Neuron (in vitro differentiated cells): ENCODE results near the gene RREB1.
A peak's percentile ranks its signal among the peaks of the same experiment; 100 is the strongest.

ENCODE experiments used
- H2AFZ ChIP-seq: one replicate; pipeline ENCODE4 v1.6.1; 2013; ENCODE audit warnings: low read depth, mild to moderate bottlenecking, inconsistent platforms, low read length, moderate library complexity
- H3K27me3 ChIP-seq: one replicate; pipeline ENCODE4 v1.6.1; 2013; ENCODE audit warnings: low read length; ENCODE audit not compliant: insufficient read depth
- H3K36me3 ChIP-seq: one replicate; pipeline ENCODE4 v1.6.1; 2013; ENCODE audit warnings: low read length; ENCODE audit not compliant: insufficient read depth
- H3K4me1 ChIP-seq: one replicate; pipeline ENCODE4 v1.6.1; 2013; ENCODE audit warnings: low read length; ENCODE audit not compliant: insufficient read depth
- H3K4me3 ChIP-seq: 2 replicates; pipeline ENCODE4 v1.5.1; 2013; ENCODE audit warnings: mild to moderate bottlenecking, low read length, moderate library complexity
- H3K9me3 ChIP-seq: one replicate; pipeline ENCODE4 v1.6.1; 2013; ENCODE audit warnings: low read length

The RREB1 gene

GRCh38 chr6:7106215-7106751 is 1.5 kb upstream of the RREB1 start:
- Histone ChIP-seq H3K36me3 (no peaks in the 10 kb centered on the region), H3K4me1 (peaks cover 21% of the 10 kb centered on the region), H3K4me3 (no peak overlapping the region), H3K9me3 (no peaks in the 10 kb centered on the region), H2AFZ (no peak overlapping the region), H3K27me3 (no peaks in the 10 kb centered on the region)

- H3K36me3 ChIP-seq: no peaks in the 10 kb centered on the region
- H3K27me3 ChIP-seq: no peaks in the 10 kb centered on the region
- peak overlapping the region; percentile 85 for H3K4me3 ChIP-seq
- peak overlapping the region; percentile 69 for H2AFZ ChIP-seq
- no peaks in the 10 kb centered on the region for H3K9me3 ChIP-seq
- H3K4me1 ChIP-seq: peaks cover 28% of the 10 kb centered on the region
Measured at GRCh38 chr6:7106752-7107577, 796 bp upstream of the RREB1 start.

- Histone ChIP-seq H3K4me3 (peak overlapping the region; percentile 85), H3K4me1 (peaks cover 38% of the 10 kb centered on the region), H3K36me3 (no peaks in the 10 kb centered on the region), H3K27me3 (no peaks in the 10 kb centered on the region), H3K9me3 (no peaks in the 10 kb centered on the region), H2AFZ (peak overlapping the region; percentile 69)
Measured at GRCh38 chr6:7108196-7108963, 619 bp downstream of the RREB1 start.

GRCh38 chr6:7108964-7109836 is 1.4 kb downstream of the RREB1 start:
- H3K36me3 ChIP-seq: no peaks in the 10 kb centered on the region
- H3K4me3 ChIP-seq: peak overlapping the region; percentile 85
- H3K27me3 ChIP-seq: no peaks in the 10 kb centered on the region
- H3K4me1 ChIP-seq: peaks cover 38% of the 10 kb centered on the region
- H2AFZ ChIP-seq: peak overlapping the region; percentile 69
- H3K9me3 ChIP-seq: no peaks in the 10 kb centered on the region

GRCh38 chr6:7110092-7110792 is 2.5 kb downstream of the RREB1 start:
- no peaks in the 10 kb centered on the region for H3K36me3 ChIP-seq
- no peaks in the 10 kb centered on the region for H3K9me3 ChIP-seq
- H3K27me3 ChIP-seq: no peaks in the 10 kb centered on the region
- peaks cover 45% of the 10 kb centered on the region for H3K4me1 ChIP-seq
- no peak overlapping the region for H2AFZ ChIP-seq
- peak overlapping the region; percentile 85 for H3K4me3 ChIP-seq

- Histone ChIP-seq H3K4me1 (peaks cover 46% of the 10 kb centered on the region), H2AFZ (no peak overlapping the region), H3K4me3 (no peak overlapping the region), H3K9me3 (no peaks in the 10 kb centered on the region), H3K27me3 (no peaks in the 10 kb centered on the region), H3K36me3 (no peaks in the 10 kb centered on the region)
Measured at GRCh38 chr6:7111095-7111690, 3.4 kb downstream of the RREB1 start.

GRCh38 chr6:7112171-7112570 is 4.4 kb downstream of the RREB1 start:
- Histone ChIP-seq H3K4me3 (no peak overlapping the region), H3K4me1 (peaks cover 43% of the 10 kb centered on the region), H3K27me3 (no peaks in the 10 kb centered on the region), H2AFZ (no peak overlapping the region), H3K36me3 (no peaks in the 10 kb centered on the region), H3K9me3 (no peaks in the 10 kb centered on the region)

- H3K4me1 ChIP-seq: peaks cover 43% of the 10 kb centered on the region
- no peaks in the 10 kb centered on the region for H3K9me3 ChIP-seq
- no peaks in the 10 kb centered on the region for H3K36me3 ChIP-seq
- no peak overlapping the region for H2AFZ ChIP-seq
- no peak overlapping the region for H3K4me3 ChIP-seq
- H3K27me3 ChIP-seq: no peaks in the 10 kb centered on the region
Measured at GRCh38 chr6:7112741-7113313, 5.1 kb downstream of the RREB1 start.

GRCh38 chr6:7114744-7115458 is 7.1 kb downstream of the RREB1 start:
- Histone ChIP-seq H3K4me1 (peaks cover 38% of the 10 kb centered on the region), H3K9me3 (no peaks in the 10 kb centered on the region), H3K4me3 (no peak overlapping the region), H3K27me3 (no peaks in the 10 kb centered on the region), H2AFZ (no peak overlapping the region), H3K36me3 (no peaks in the 10 kb centered on the region)

- no peaks in the 10 kb centered on the region for H3K27me3 ChIP-seq
- H3K36me3 ChIP-seq: peaks cover 2% of the 10 kb centered on the region
- no peaks in the 10 kb centered on the region for H3K9me3 ChIP-seq
- no peak overlapping the region for H2AFZ ChIP-seq
- H3K4me1 ChIP-seq: peaks cover 30% of the 10 kb centered on the region
- no peak overlapping the region for H3K4me3 ChIP-seq
Measured at GRCh38 chr6:7115543-7116231, 7.9 kb downstream of the RREB1 start.

- Histone ChIP-seq H3K4me1 (peaks cover 7% of the 10 kb centered on the region), H3K36me3 (peaks cover 2% of the 10 kb centered on the region), H3K4me3 (no peak overlapping the region), H3K27me3 (no peaks in the 10 kb centered on the region), H2AFZ (no peak overlapping the region), H3K9me3 (peaks cover 2% of the 10 kb centered on the region)
Measured at GRCh38 chr6:7119272-7119801, 11.6 kb downstream of the RREB1 start.
